Stimulated activated CD8-positive, alpha-beta memory T cell treated with anti-CD3 and anti-CD28 coated beads, Interleukin-7, amount 100 ng/mL, for 1 hour (primary cell): ENCODE results near the gene ILF3.
A peak's percentile ranks its signal among the peaks of the same experiment; 100 is the strongest.

ENCODE experiments used
- DNase-seq, 2 donors: peaks; one replicate each; pipeline ENCODE4 v3.0.0-alpha.2; 2020; ENCODE audit warnings: low read depth in 2 of 2

Gene ILF3

DNA sequence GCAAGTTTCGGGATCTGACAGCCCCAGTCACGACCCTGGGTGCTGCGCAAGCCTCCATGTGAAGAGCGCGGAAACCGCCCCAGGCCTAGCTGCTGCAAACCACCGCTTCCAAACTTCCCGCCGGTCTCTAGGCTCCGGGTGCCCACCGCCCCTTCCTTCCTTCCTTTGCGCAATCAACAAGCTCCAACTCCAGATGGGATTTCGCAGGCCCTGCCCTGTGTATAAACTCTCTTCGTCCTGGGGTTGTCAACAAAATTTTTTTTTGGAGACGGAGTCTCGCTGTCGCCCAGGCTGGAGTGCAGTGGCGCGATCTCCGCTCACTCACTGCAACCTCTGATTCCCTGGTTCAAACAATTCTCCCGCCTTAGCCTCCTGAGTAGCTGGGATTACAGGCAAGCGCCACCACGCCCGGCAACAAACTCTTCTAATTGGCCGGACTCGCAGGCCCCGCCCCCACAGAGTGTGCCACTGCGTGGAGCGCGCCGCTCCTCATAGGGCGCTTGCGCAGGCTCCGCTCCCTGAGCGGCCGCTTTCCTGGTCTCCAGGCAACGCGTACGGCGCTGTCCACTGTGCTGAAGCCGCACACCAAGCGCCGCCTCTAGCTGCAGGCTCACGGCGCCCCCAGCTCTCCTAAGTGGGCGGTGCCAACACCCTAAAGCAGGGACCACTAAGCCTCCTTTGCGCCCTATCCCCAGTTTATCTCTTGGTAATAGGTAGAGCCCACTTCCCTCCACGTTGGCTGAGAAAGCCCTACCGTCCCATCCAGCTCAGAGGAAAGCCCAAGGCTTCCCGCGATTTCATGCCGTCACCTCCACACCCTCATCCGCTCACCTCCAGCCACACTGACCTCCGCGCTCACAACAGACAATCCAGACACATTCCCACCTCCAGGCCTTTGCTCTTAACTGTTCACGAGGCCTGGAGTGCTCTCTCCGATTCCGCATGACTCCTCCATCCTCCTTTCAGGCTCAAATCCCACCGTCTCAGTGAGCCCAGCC is 41.6 kb downstream of the ILF3 start:
- DNase-seq, result peak; percentile 60 to 70

GRCh38 chr19:10699650-10700335 is 45.6 kb downstream of the ILF3 start:
- peak; percentile 19 to 51 for DNase-seq

DNA sequence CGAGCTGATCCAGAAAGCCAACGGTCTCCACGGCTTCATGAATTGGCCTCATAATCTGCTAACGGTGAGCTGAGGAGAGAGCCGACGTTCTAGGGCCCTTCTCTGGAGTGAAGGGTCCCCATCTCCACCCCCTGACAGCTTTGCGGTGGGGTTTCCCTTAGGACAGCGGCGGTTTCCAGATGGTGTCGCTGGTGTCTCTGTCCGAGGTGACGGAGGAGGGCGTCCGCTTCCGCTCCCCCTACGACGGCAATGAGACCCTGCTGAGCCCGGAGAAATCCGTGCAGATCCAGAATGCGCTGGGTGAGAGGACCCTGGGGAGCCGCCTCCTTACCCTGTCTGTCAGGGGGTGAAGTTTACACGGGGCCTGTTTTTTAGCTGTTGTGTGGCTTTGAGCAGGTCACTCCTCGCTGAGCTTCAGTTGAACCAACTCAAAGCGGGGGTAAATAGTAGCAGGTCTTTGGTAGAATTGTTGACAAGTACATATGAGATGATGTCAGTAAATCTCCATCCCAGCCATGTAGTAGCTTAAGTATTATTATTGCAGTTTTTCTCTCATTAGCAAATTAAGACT is 47.9 kb downstream of the ILF3 start:
- no peak for DNase-seq

- DNase-seq, result no peak
Observed at GRCh38 chr19:10706990-10707389, 52.8 kb downstream of the ILF3 start.

GRCh38 chr19:10707440-10707839 is 53.3 kb downstream of the ILF3 start:
- no peak for DNase-seq

DNA sequence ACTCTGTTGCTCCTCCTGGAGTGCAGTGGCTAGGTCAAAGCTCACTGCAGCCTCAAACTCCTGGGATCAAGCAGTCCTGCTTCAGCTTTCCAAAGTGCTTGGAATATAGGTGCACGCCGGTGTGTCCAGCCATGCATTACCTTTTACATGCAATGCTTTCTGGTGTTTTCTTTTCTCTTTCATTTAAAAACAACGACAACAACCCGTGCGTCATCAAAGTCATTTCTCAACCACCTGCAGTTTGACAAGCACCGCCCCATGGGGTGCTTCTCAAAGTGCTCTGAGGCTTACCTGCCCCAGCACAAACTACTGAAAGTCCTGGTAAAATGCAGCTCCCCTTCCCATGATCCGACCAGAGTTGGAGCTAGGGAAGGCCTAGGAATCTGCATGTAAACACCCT is 54.1 kb downstream of the ILF3 start:
- no peak for DNase-seq

DNA sequence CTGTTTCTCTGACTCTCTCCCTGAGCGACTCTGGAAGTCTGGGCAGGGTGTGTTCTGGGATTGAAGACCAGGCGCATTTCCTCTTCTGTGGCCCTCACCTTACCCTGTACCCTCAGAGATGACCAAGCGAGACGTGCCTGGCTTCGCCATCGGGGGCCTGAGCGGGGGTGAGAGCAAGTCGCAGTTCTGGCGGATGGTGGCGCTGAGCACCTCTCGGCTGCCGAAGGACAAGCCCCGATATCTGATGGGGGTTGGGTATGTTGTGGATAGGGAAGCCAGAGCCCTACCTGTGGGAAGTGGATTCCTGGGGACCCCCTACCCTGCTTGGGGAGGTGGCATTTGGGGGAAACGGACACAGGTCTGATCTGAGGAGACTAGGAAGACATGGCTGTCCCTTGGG is 57.9 kb downstream of the ILF3 start:
- no peak for DNase-seq

- DNase-seq, result no peak
Observed at GRCh38 chr19:10712754-10713153, 58.6 kb downstream of the ILF3 start.

DNA sequence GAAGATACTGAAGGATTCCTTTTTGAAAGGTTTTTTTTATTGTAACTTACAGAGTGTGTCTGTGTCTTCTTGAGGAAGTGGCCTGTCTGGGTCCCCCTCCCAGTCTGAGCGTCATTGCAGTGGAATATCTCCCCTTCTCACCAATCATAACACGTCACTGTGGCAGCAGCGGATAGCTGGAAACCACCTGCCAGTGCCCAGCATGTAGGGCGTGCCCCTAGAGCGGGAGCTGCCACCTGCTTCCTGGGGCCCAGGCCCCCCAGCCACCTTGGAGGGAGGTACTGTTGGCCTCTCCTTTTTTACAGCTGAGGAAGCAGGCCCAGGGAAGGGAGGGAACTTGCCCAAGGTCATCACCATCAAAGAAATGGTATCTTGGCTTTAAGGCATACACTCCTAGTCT is 59.2 kb downstream of the ILF3 start:
- DNase-seq, result no peak

GRCh38 chr19:10717054-10717355 is 62.9 kb downstream of the ILF3 start:
- no peak for DNase-seq

DNA sequence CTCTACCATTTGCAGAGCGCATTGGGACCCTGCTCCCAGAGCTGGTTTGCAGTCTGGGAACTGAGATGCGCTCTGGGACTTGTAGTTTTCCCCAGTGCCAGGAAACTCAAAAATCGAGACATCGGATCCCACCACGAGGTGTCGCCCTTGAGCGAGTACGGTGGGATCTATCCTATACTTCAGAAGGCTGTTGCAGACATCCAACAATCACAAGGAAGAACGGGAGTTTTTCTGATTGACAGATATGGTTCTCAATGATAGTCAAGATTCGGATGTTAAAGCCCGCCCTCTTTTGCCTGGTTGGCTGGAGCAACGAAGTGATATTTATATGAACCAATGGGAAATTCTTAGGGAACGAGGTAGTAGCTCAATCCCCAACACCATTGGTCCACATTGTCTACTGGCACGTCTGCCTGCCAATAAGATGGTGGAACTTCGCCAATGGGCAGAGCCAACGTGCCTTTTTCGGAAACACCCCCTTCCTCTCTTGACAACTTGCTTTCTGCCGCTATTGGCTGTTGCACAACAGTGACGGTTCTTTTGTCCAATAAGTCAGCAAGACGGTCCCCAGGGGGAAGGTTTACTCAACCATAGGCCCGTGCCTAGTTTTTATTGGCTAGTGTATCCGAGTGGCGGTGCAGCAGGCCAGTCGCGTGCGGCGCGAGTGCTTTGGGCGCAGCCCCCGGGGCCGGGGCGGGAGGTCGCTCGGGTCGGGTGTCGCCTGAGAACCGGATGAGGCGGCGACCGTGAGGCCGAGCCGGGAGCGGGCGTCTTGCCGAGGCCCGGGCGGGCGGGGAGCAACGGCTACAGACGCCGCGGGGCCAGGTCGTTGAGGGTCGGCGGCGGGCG is 63.4 kb downstream of the ILF3 start, which contains the start of gene DNM2:
DNM2 (plus strand) TSS at position 724 of the 849 bp plus-strand sequence. CDS start 164 bp downstream, outside the sequence.
- DNase-seq, result peak; percentile 92

- no peak for DNase-seq
Observed at GRCh38 chr19:10718205-10719196, 64.4 kb downstream of the ILF3 start.

GRCh38 chr19:10719466-10719961 is 65.4 kb downstream of the ILF3 start:
- DNase-seq, result no peak

DNA sequence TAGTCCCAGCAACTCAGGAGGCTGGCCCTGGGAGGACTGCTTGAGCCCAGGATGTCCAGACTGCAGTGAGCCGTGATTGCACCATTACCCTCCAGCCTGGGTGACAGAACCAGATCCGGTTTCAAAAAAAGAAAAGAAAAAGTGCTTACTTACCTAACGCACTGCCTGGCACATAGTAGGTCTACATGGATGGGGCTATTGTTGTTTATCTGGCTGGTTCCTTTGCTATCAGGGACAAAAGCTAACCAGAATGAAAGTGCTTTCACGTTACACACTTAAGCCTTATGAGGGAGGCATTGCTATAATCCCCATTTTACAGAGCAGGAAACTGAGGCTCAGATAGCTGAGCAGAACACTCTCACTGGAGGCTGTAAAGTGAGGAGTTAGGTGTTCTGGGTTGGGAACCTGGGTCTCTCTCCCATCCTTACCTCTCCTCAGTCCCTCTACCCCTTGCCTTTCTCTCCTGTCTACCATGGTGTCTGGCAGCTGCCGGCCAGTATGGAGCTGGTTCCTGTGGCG is 66.5 kb downstream of the ILF3 start:
- DNase-seq, result no peak

DNA sequence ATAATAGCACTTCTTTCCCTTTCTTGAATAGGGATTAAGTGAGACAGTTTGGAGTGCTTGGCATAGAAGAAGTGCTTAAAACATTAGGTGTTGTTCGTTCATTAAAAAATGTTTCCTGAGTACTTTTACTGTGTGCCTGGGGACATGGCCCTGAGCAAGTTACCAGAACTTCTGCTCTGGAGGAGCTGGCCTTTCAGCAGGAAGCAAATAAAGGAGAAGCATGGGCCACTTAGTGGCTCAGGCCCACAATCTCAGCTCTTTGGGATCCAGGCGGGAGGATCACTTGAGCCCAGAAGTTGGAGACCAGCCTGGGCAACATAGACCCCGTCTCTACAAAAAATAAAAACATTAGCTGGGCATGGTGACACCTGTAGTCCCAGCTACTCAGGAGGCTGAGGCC is 69.4 kb downstream of the ILF3 start:
- no peak for DNase-seq

GRCh38 chr19:10724573-10725071 is 70.5 kb downstream of the ILF3 start:
- no peak for DNase-seq

- no peak for DNase-seq
Observed at GRCh38 chr19:10725415-10725814, 71.3 kb downstream of the ILF3 start.

- no peak for DNase-seq
Observed at GRCh38 chr19:10726268-10726667, 72.1 kb downstream of the ILF3 start.

DNA sequence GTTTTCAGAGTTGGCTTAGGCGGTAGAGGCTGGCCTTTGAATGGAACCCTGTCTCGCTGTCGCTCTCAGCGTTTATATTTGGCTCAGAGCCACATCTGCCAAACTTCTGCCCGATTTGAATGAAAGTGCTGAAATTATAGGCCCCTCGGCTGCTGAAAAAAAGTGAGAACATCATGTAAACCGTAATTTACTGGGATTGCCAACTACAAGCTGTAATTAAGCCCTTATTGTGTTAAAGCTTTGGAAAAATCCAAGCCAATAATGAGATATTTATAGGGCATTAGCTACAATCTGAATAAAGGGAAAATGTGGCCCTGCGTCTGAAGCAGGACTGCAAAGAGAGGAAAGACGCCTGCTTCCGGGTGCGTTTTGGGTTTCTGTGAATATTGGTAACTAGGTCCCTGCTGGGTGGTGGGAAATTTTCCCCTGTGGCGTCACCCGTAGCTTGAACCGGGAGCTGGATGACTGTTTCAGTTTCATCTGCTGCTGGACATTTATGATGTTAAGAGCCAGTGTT is 73.6 kb downstream of the ILF3 start:
- no peak for DNase-seq

DNA sequence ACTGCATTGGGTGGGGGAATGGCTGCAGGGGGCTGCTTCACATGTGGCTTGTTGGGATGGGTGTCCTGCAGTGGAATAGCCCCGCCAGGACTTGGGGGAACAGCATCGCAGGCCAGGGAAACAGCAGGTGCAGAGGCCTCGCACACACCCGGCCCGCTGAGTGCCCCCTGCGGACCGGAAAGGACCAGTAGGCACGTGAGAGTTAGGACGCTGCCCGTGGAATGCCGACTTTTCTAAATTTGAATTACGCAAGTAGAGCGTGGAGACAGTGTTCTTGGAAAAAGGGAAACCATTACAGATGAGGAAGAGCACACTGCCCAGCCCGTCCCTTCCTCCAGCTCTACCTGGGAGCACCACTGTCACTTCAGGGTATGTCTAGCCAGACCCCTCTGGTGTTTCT is 75.3 kb downstream of the ILF3 start:
- no peak for DNase-seq
